Keratinocyte (primary cell): ENCODE measurements around the gene FMN1. TPM values are rescaled to one million over a fixed set of nuclear protein-coding genes. Genes with fewer than 3 reads are reported as not detected.

Source experiments
- DNase-seq: peaks from one replicate; pipeline ENCODE4 v3.0.0-alpha.2; 2011; ENCODE audit warnings: low read depth, missing footprints, low spot score
- FAIRE-seq: peaks from 2 replicates; lab custom pipeline; 2011; peaks lifted over from hg19 to GRCh38; lab: Jason Lieb, UNC
- H2AFZ ChIP-seq: 2 replicates; pipeline ENCODE4 v1.6.0; 2012; ENCODE audit warnings: low read length, control low read depth, inconsistent platforms; ENCODE audit not compliant: control insufficient read depth
- H3K27ac ChIP-seq: 2 replicates; pipeline ENCODE4 v1.5.1; 2011; ENCODE audit warnings: low read length; ENCODE audit not compliant: control insufficient read depth, insufficient read depth
- H3K27me3 ChIP-seq: 3 replicates; pipeline ENCODE4 v1.6.0; 2011; ENCODE audit warnings: low read length; ENCODE audit not compliant: control insufficient read depth, insufficient read depth; ENCODE audit errors: extremely low read depth
- H3K36me3 ChIP-seq, 2 experiments: 2 replicates in 1 of 2; 3 replicates in 1 of 2; pipeline ENCODE4 v1.5.1; 2011; ENCODE audit warnings: low read length in 2 of 2, mild to moderate bottlenecking in 1 of 2; ENCODE audit not compliant: control insufficient read depth in 2 of 2, insufficient read depth in 2 of 2; ENCODE audit errors: extremely low read depth in 1 of 2
- H3K4me1 ChIP-seq: 3 replicates; pipeline ENCODE4 v1.5.1; 2011; ENCODE audit warnings: low read length; ENCODE audit not compliant: control insufficient read depth, insufficient read depth; ENCODE audit errors: extremely low read depth
- H3K4me2 ChIP-seq: 3 replicates; pipeline ENCODE4 v1.6.0; 2011; ENCODE audit warnings: low read depth, low read length; ENCODE audit not compliant: control insufficient read depth, insufficient read depth; ENCODE audit errors: extremely low read depth
- H3K4me3 ChIP-seq, 3 experiments: fragments of 200-600 bp in 1 of 3; sonication (generic) in 1 of 3; 2 replicates in 2 of 3; 3 replicates in 1 of 3; pipeline ENCODE4 v1.5.1; 2011 to 2016; ENCODE audit warnings: low read length in 3 of 3, mild to moderate bottlenecking in 3 of 3, control low read depth in 2 of 3, inconsistent platforms in 1 of 3, low read depth in 1 of 3, mixed read lengths in 1 of 3, mixed run types in 1 of 3, moderate library complexity in 1 of 3; ENCODE audit not compliant: control insufficient read depth in 2 of 3, insufficient read depth in 2 of 3; ENCODE audit errors: extremely low read depth in 1 of 3
- H3K79me2 ChIP-seq: 2 replicates; pipeline ENCODE4 v1.6.0; 2012; ENCODE audit warnings: low read length; ENCODE audit not compliant: control insufficient read depth, insufficient read depth
- H3K9ac ChIP-seq: 3 replicates; pipeline ENCODE4 v1.6.0; 2011; ENCODE audit warnings: low read length; ENCODE audit not compliant: control insufficient read depth, insufficient read depth; ENCODE audit errors: extremely low read depth
- H3K9me1 ChIP-seq: 3 replicates; pipeline ENCODE4 v1.6.0; 2011; ENCODE audit warnings: low read length; ENCODE audit not compliant: control insufficient read depth, insufficient read depth; ENCODE audit errors: extremely low read depth
- H3K9me3 ChIP-seq: 2 replicates; pipeline ENCODE4 v1.5.1; 2012; ENCODE audit warnings: low read depth, low read length; ENCODE audit not compliant: control insufficient read depth
- H4K20me1 ChIP-seq: 3 replicates; pipeline ENCODE4 v1.6.0; 2011; ENCODE audit warnings: low read length; ENCODE audit not compliant: control insufficient read depth, insufficient read depth; ENCODE audit errors: extremely low read depth
- EZH2 ChIP-seq: IDR thresholded peaks from one replicate; pipeline ENCODE4 v1.6.1; 2012; ENCODE audit warnings: inconsistent platforms, mild to moderate bottlenecking, low read length, moderate library complexity
- dilution Hi-C: fragments of 300-500 bp; cut with MboI; formaldehyde crosslinking; loops from one replicate; pipeline ENCODE4 v1.7.0; 2020; ENCODE audit warnings: low sequenced_read_pairs; ENCODE audit not compliant: extremely low pct_ligation_motif_present
- polyA plus RNA-seq, 5 experiments: library from polyadenylated mRNA; depleted of rRNA in 3 of 5; stranded (reverse) in 3 of 5; stranded (forward) in 1 of 5; unstranded in 1 of 5; fragments of >200 nt; gene quantifications; 1 replicate in 1 of 5; 2 replicates in 3 of 5; 3 replicates in 1 of 5; pipeline versions ENCODE4 v1.2.1 to v1.2.3, GENCODE V29; 2011 to 2012; ENCODE audit warnings: missing spikeins in 2 of 5, low read depth in 1 of 5, low replicate concordance in 1 of 5
- TF ChIP-seq, protein P1 (sequence below), 3 experiments: IDR thresholded peaks in 1 of 3; conservative IDR thresholded peaks in 1 of 3; optimal IDR thresholded peaks in 1 of 3; 2 replicates in 2 of 3; 3 replicates in 1 of 3; pipeline versions ENCODE3 to v1.5.1; 2011; ENCODE audit warnings: low read length in 3 of 3, mild to moderate bottlenecking in 3 of 3, moderate library complexity in 2 of 3, control low read depth in 1 of 3, inconsistent platforms in 1 of 3; ENCODE audit not compliant: insufficient read depth in 2 of 3; ENCODE audit errors: extremely low read depth in 1 of 3

Gene FMN1
- polyA plus RNA-seq, 1 donor (not counting 4 experiments of a cell fraction or from before 2014, with no cell fraction given): 0.71 TPM

DNA sequence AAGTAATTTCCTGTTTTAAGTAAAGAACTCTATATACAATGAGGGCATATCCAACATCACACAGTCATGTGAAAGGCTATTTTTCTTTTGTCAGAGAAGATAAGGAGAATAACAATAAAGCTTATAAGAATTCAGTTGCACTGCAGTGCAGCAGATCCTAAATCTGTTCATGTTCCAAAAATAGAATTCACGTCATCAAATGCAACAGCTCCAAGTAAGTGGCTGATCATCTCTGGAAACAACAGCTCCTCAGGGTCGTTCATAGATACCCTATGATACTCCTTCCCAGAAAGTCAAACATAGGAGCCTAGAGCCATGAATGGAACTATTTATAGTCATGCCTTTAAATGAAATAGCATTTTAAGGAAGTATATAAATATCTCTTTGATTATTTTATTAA, 100.2 kb downstream of the FMN1 start:
- no peak for FAIRE-seq
- H3K9me3 ChIP-seq: no peaks in the 10 kb centered on the region

DNA sequence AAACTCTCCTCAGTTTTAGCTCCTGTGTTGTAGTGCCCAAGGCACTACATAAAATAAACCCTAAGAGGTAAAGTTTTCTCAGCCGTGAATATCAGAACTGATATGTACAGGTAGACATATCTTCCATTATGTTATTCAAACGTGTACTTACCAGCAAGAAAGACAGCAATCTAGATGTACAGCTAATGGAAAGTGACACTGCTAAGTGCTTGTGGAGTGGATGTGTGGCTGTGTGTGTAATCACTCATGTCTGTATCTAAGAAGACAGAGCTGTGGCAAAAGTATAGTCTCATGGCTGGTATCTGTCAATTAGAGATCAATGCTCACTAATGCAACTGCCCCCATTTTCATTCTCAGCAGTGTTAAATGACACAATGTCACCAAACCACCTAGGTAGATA, 101.3 kb downstream of the FMN1 start:
- H4K20me1 ChIP-seq: no peaks in the 10 kb centered on the region
- no peak overlapping the region for H3K9ac ChIP-seq
- no peaks in the 10 kb centered on the region for H3K9me1 ChIP-seq
- no peak for TF ChIP-seq EZH2
- TF ChIP-seq, protein P1, sequence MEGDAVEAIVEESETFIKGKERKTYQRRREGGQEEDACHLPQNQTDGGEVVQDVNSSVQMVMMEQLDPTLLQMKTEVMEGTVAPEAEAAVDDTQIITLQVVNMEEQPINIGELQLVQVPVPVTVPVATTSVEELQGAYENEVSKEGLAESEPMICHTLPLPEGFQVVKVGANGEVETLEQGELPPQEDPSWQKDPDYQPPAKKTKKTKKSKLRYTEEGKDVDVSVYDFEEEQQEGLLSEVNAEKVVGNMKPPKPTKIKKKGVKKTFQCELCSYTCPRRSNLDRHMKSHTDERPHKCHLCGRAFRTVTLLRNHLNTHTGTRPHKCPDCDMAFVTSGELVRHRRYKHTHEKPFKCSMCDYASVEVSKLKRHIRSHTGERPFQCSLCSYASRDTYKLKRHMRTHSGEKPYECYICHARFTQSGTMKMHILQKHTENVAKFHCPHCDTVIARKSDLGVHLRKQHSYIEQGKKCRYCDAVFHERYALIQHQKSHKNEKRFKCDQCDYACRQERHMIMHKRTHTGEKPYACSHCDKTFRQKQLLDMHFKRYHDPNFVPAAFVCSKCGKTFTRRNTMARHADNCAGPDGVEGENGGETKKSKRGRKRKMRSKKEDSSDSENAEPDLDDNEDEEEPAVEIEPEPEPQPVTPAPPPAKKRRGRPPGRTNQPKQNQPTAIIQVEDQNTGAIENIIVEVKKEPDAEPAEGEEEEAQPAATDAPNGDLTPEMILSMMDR (optimal IDR thresholded peaks at IDR 0.05 in 1 of 3, IDR thresholded peaks at IDR 0.05 in 1 of 3, conservative IDR thresholded peaks at IDR 0.05 in 1 of 3; ENCODE audit: extremely low read depth in 1 of 3, insufficient read depth in 2 of 3, low read length in 3 of 3): no peak
- no peak for DNase-seq
- H2AFZ ChIP-seq: no peak overlapping the region
- H3K4me1 ChIP-seq: peaks cover 10% of the 10 kb centered on the region
- dilution Hi-C loops: no loop called here
- H3K27me3 ChIP-seq: no peaks in the 10 kb centered on the region
- FAIRE-seq: no peak
- H3K27ac ChIP-seq: no peak overlapping the region
- H3K36me3 ChIP-seq: no peaks in the 10 kb centered on the region
- H3K4me3 ChIP-seq: no peak overlapping the region
- no peaks in the 10 kb centered on the region for H3K9me3 ChIP-seq
- no peaks in the 10 kb centered on the region for H3K79me2 ChIP-seq
- H3K4me2 ChIP-seq: no peak overlapping the region

More for the DNA sequence above, 100.2 kb downstream of the FMN1 start:
- no peak for DNase-seq
- no peaks in the 10 kb centered on the region for H4K20me1 ChIP-seq
- no peaks in the 10 kb centered on the region for H3K9me1 ChIP-seq
- no peaks in the 10 kb centered on the region for H3K27me3 ChIP-seq
- TF ChIP-seq, protein P1 (optimal IDR thresholded peaks at IDR 0.05 in 1 of 3, IDR thresholded peaks at IDR 0.05 in 1 of 3, conservative IDR thresholded peaks at IDR 0.05 in 1 of 3; ENCODE audit: extremely low read depth in 1 of 3, insufficient read depth in 2 of 3, low read length in 3 of 3): no peak
- TF ChIP-seq EZH2: no peak
- no peak overlapping the region for H3K9ac ChIP-seq
- peaks cover 21% of the 10 kb centered on the region for H3K4me1 ChIP-seq
- no peak overlapping the region for H2AFZ ChIP-seq
- H3K4me2 ChIP-seq: no peak overlapping the region
- no peaks in the 10 kb centered on the region for H3K79me2 ChIP-seq
- H3K4me3 ChIP-seq: no peak overlapping the region
- dilution Hi-C loops: no loop called here
- no peak overlapping the region for H3K27ac ChIP-seq
- H3K36me3 ChIP-seq: no peaks in the 10 kb centered on the region
